Measurements from ENCODE around the gene ADAMTS9. TPM values are rescaled to one million over a fixed set of nuclear protein-coding genes. Genes with fewer than 3 reads are reported as not detected.

The ADAMTS9 gene
- polyA plus RNA-seq, 1 experiment, result 0.16 TPM

DNA sequence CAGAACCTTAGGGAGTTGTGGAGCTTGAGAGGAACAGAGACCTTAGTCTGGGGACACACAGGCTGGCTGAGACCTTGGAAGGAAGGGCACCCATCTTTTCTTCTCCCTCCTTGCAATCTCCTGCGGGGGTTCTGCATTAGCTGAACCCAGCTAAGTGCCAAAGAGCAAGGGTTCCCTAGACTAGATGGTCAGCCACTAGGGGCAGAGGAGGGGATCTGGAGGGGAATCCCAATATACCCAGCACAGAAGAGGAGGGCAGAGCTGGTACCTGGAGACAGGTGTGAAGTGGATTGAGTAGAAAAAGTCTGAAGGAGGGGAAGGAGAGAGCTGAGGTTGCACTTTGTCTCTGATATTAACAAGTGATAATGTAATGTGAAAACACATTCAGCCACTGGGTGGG, 212.8 kb downstream of the ADAMTS9 start:
- TF ChIP-seq, protein P1, sequence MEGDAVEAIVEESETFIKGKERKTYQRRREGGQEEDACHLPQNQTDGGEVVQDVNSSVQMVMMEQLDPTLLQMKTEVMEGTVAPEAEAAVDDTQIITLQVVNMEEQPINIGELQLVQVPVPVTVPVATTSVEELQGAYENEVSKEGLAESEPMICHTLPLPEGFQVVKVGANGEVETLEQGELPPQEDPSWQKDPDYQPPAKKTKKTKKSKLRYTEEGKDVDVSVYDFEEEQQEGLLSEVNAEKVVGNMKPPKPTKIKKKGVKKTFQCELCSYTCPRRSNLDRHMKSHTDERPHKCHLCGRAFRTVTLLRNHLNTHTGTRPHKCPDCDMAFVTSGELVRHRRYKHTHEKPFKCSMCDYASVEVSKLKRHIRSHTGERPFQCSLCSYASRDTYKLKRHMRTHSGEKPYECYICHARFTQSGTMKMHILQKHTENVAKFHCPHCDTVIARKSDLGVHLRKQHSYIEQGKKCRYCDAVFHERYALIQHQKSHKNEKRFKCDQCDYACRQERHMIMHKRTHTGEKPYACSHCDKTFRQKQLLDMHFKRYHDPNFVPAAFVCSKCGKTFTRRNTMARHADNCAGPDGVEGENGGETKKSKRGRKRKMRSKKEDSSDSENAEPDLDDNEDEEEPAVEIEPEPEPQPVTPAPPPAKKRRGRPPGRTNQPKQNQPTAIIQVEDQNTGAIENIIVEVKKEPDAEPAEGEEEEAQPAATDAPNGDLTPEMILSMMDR (IDR thresholded peaks at IDR 0.05; ENCODE audit: insufficient read depth, low read depth, low read length), result no peak
- ChIA-PET CTCF (interaction anchor here (0.5 to 4.0 kb wide), 5 partner anchors 9 to 451 kb away, joined by 3 to 31 read pairs (median 8); no protein-coding TSS in a partner anchor), POLR2A (no interaction called here)
- H3K4me3 ChIP-seq (ENCODE audit: low read depth, low read length), result no peak overlapping the region
- peaks cover 5% of the 10 kb centered on the region for H3K27me3 ChIP-seq (ENCODE audit: control insufficient read depth, insufficient read depth, low read length)
- DNase-seq (ENCODE audit: low read depth), result no peak
- no peaks in the 10 kb centered on the region for H3K36me3 ChIP-seq (ENCODE audit: control insufficient read depth, insufficient read depth, low read length)

DNA sequence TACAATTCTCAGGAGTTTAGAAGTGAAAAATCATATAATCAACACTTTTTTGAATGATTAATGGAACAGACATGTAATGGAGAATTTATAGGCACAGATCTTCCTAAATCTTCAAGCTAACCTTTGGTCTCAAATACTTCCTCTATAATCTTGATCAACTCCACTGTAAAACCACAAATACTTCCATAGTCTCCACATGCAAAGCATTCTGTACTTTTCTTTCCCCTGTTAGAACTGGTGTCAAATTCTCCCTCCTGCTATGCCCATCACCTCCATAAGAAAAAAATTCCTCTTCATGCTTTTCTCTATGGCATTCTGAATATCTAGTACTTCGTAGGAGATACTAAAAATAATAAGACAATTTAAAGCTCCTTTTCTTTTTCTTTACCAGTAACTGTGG, 214.3 kb downstream of the ADAMTS9 start:
- peaks cover 6% of the 10 kb centered on the region for H3K27me3 ChIP-seq (ENCODE audit: control insufficient read depth, insufficient read depth, low read length)
- TF ChIP-seq, protein P1 (IDR thresholded peaks at IDR 0.05; ENCODE audit: insufficient read depth, low read depth, low read length), result no peak
- no peak for DNase-seq (ENCODE audit: low read depth)
- ChIA-PET CTCF (interaction anchor here (0.7 to 4.0 kb wide), 4 partner anchors 9 to 11 kb away, joined by 3 to 31 read pairs (median 10); no protein-coding TSS in a partner anchor), POLR2A (no interaction called here)
- H3K4me3 ChIP-seq (ENCODE audit: low read depth, low read length), result no peak overlapping the region
- no peaks in the 10 kb centered on the region for H3K36me3 ChIP-seq (ENCODE audit: control insufficient read depth, insufficient read depth, low read length)

DNA sequence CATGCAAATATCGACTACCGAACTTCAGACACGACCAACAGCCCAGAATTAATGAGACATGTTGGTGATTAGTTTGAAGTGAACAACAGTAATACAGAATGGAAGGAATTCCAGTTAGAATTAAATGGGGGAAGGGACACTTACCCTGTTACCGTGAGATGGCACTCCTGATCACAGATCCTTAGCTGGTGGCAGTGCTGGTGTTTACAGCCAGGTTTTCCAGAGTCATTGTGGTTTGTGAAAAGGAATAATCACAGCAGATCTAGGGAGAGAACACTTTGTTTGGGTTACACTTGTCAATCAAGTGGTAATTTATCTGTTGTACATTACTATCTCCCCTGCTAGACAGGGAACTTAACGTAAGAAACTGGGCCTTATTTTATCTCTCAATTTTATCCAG, 217.4 kb downstream of the ADAMTS9 start:
- Histone ChIP-seq H3K36me3 (ENCODE audit: control insufficient read depth, insufficient read depth, low read length) (no peaks in the 10 kb centered on the region), H3K27me3 (ENCODE audit: control insufficient read depth, insufficient read depth, low read length) (peaks cover 8% of the 10 kb centered on the region), H3K4me3 (ENCODE audit: low read depth, low read length) (no peak overlapping the region)
- CTCF ChIA-PET, result no interaction called here
- DNase-seq (ENCODE audit: low read depth), result no peak
- POLR2A ChIA-PET, result no interaction called here
- TF ChIP-seq, protein P1 (IDR thresholded peaks at IDR 0.05; ENCODE audit: insufficient read depth, low read depth, low read length), result no peak

DNA sequence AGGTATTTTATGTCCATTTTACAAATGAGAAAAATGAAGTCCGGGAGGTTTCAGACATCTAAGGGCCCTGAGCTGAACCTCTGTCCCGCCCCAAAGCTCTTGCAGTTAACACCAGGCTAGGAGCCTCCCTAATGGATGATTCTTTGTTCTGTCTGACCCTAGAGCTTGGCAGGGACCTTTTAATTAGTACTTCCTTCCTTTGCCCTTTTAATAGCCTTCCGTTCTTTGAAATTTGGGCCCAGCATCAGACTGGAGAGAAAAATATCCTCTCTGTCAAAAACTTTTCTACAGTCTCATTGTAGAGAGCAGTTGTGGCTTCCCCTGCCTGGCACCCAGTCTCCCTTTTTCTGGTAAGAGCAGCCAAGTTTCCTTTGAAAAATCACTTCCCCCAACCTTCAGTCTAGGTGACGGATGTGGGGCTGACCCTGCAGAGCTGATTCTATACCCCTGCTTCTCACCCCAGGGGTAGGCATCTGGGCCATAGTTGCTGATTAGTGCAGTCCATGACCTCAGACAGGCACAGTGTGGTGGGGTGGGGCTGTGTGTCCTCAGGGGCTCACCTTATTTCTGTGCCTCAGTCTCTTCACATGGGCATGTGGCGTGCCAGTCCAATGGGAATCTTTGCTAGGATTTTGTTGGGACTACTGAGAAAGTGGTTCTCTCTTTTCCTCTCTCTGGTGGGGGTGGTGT, 220.4 kb downstream of the ADAMTS9 start:
- TF ChIP-seq, protein P1 (IDR thresholded peaks at IDR 0.05; ENCODE audit: insufficient read depth, low read depth, low read length), result no peak
- DNase-seq (ENCODE audit: low read depth), result no peak
- Histone ChIP-seq H3K4me3 (ENCODE audit: low read depth, low read length) (no peak overlapping the region), H3K36me3 (ENCODE audit: control insufficient read depth, insufficient read depth, low read length) (no peaks in the 10 kb centered on the region), H3K27me3 (ENCODE audit: control insufficient read depth, insufficient read depth, low read length) (peaks cover 13% of the 10 kb centered on the region)
- ChIA-PET POLR2A (no interaction called here), CTCF (interaction anchor here (2.8 kb wide), 1 partner anchor 8 kb away, joined by 8 read pairs; no protein-coding TSS in a partner anchor)

Small RNA genes within 50 kb of the gene (small RNA-seq; reads per million reads assigned to genes)
- gene RNU6-739P (ENCODE audit: insufficient read length, low read depth, low replicate concordance), result not detected

Data from BJ (cell line).